Measurements from ENCODE around the gene PHF21A. TPM values are rescaled to one million over a fixed set of nuclear protein-coding genes. Genes with fewer than 3 reads are reported as not detected.

Gene PHF21A
- total and polyA plus RNA-seq, 10 of the 15 experiments (the other 5 are each of a cell fraction or from before 2014, with no cell fraction given), result 2.6 to 37.2 (median 16.0) TPM

DNA sequence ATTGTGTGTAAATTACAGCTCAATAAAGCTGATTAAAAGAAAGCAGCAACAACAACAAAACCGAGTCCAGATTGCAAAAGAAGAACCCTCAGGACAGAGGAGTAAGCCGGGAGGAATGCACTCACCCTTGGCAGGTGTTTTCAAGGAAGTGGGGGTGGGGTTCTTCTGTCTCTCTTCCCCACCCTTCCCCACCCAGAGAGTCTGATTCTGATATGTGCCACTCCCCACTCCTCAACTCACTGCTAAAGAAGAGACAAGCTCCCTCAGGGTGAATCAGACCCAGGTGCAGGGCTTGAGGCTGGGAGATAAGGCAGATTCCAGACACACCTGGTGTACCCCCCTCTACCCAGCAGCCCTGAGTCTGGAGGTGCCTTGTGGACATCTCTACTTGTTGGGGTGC is 38.4 kb upstream of the PHF21A start:
- Histone ChIP-seq H3K27ac (ENCODE audit: control insufficient read depth, insufficient read depth) (no peak overlapping the region), H4K20me1 (ENCODE audit: control insufficient read depth, insufficient read depth) (no peaks in the 10 kb centered on the region), H3K4me3 (no peak overlapping the region), H3K79me2 (ENCODE audit: control insufficient read depth, insufficient read depth, low read length) (no peaks in the 10 kb centered on the region), H3K36me3 (ENCODE audit: control insufficient read depth in 2 of 2, insufficient read depth in 2 of 2, low read length in 1 of 2) (no peaks in the 10 kb centered on the region), H3K9me3 (replicated peaks; ENCODE audit: control insufficient read depth, insufficient read depth, low read length) (no peaks in the 10 kb centered on the region), H3K4me1 (ENCODE audit: control insufficient read depth, insufficient read depth, low read length) (no peaks in the 10 kb centered on the region), H3K4me2 (ENCODE audit: control insufficient read depth, insufficient read depth) (no peak overlapping the region), H2AFZ (ENCODE audit: control insufficient read depth, low read depth, low read length) (no peak overlapping the region), H3K27me3 (replicated peaks in 1 of 2; ENCODE audit: control insufficient read depth in 2 of 2, insufficient read depth in 2 of 2, low read length in 1 of 2) (peaks cover 0 to 8% of the 10 kb centered on the region in 2 experiments; a peak in 2 of 4 replicates), H3K9ac (ENCODE audit: control insufficient read depth, insufficient read depth, low read length) (no peak overlapping the region)
- RAD21 ChIA-PET (ENCODE audit: unreplicated experiment), result no interaction called here
- in situ Hi-C loops (cut with MboI), result no loop called here
- DNase-seq (ENCODE audit: low read depth, low spot score), result no peak
- intact Hi-C loops (cut with micrococcal nuclease; ENCODE audit: unreplicated experiment), result no loop called here
- CTCF ChIA-PET, result no interaction called here
- ATAC-seq, result no peak
- BruUV-seq (replicated peaks), result no TSS peak
- SMC1A ChIA-PET (ENCODE audit: uncharacterized antibody, unreplicated experiment), result no interaction called here
- POLR2A ChIA-PET, result no interaction called here
- FAIRE-seq, result no peak
- WGBS (ENCODE audit: insufficient coverage, insufficient replicate concordance, low lambda C conversion rate, missing lambda C conversion rate), result 0% methylated on average over 2 of the region's 2 CpGs
- no peak for TF ChIP-seq IRF4 (IDR thresholded peaks at IDR 0.05; ENCODE audit: low read depth, low read length)
- no peak for TF ChIP-seq MYB (IDR thresholded peaks at IDR 0.05; ENCODE audit: borderline replicate concordance, low read depth, low read length)
- no peak for TF ChIP-seq ZNF622 (IDR thresholded peaks at IDR 0.05)
- TF ChIP-seq, protein P1, sequence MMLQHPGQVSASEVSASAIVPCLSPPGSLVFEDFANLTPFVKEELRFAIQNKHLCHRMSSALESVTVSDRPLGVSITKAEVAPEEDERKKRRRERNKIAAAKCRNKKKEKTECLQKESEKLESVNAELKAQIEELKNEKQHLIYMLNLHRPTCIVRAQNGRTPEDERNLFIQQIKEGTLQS (IDR thresholded peaks at IDR 0.05; ENCODE audit: borderline replicate concordance, extremely low read depth, low read depth, low read length), result no peak
- TF ChIP-seq SUPT20H (IDR thresholded peaks at IDR 0.05; ENCODE audit: borderline replicate concordance, control insufficient read depth, low read depth, low read length), result no peak
- no peak for TF ChIP-seq SMAD5 (IDR thresholded peaks at IDR 0.05; ENCODE audit: low read depth)
- TF ChIP-seq, protein P2, sequence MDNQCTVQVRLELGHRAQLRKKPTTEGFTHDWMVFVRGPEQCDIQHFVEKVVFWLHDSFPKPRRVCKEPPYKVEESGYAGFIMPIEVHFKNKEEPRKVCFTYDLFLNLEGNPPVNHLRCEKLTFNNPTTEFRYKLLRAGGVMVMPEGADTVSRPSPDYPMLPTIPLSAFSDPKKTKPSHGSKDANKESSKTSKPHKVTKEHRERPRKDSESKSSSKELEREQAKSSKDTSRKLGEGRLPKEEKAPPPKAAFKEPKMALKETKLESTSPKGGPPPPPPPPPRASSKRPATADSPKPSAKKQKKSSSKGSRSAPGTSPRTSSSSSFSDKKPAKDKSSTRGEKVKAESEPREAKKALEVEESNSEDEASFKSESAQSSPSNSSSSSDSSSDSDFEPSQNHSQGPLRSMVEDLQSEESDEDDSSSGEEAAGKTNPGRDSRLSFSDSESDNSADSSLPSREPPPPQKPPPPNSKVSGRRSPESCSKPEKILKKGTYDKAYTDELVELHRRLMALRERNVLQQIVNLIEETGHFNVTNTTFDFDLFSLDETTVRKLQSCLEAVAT (IDR thresholded peaks at IDR 0.05), result no peak
- TF ChIP-seq PML (IDR thresholded peaks at IDR 0.05; ENCODE audit: low read length), result no peak
- no peak for TF ChIP-seq FOXK2 (IDR thresholded peaks at IDR 0.05)
- TF ChIP-seq SPI1 (IDR thresholded peaks at IDR 0.05; ENCODE audit: borderline replicate concordance, insufficient read depth, low read depth, low read length), result no peak
- TF ChIP-seq, protein P3, sequence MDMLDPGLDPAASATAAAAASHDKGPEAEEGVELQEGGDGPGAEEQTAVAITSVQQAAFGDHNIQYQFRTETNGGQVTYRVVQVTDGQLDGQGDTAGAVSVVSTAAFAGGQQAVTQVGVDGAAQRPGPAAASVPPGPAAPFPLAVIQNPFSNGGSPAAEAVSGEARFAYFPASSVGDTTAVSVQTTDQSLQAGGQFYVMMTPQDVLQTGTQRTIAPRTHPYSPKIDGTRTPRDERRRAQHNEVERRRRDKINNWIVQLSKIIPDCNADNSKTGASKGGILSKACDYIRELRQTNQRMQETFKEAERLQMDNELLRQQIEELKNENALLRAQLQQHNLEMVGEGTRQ (IDR thresholded peaks at IDR 0.05; ENCODE audit: borderline replicate concordance, low read depth, low read length), result no peak
- no peak for TF ChIP-seq CREB1 (IDR thresholded peaks at IDR 0.05; ENCODE audit: low read depth)
- TF ChIP-seq ZNF384 (IDR thresholded peaks at IDR 0.05; ENCODE audit: borderline replicate concordance, low read depth, low read length), result no peak
- TF ChIP-seq, protein P4, sequence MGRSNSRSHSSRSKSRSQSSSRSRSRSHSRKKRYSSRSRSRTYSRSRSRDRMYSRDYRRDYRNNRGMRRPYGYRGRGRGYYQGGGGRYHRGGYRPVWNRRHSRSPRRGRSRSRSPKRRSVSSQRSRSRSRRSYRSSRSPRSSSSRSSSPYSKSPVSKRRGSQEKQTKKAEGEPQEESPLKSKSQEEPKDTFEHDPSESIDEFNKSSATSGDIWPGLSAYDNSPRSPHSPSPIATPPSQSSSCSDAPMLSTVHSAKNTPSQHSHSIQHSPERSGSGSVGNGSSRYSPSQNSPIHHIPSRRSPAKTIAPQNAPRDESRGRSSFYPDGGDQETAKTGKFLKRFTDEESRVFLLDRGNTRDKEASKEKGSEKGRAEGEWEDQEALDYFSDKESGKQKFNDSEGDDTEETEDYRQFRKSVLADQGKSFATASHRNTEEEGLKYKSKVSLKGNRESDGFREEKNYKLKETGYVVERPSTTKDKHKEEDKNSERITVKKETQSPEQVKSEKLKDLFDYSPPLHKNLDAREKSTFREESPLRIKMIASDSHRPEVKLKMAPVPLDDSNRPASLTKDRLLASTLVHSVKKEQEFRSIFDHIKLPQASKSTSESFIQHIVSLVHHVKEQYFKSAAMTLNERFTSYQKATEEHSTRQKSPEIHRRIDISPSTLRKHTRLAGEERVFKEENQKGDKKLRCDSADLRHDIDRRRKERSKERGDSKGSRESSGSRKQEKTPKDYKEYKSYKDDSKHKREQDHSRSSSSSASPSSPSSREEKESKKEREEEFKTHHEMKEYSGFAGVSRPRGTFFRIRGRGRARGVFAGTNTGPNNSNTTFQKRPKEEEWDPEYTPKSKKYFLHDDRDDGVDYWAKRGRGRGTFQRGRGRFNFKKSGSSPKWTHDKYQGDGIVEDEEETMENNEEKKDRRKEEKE (IDR thresholded peaks at IDR 0.05), result no peak
- TF ChIP-seq, protein P5, sequence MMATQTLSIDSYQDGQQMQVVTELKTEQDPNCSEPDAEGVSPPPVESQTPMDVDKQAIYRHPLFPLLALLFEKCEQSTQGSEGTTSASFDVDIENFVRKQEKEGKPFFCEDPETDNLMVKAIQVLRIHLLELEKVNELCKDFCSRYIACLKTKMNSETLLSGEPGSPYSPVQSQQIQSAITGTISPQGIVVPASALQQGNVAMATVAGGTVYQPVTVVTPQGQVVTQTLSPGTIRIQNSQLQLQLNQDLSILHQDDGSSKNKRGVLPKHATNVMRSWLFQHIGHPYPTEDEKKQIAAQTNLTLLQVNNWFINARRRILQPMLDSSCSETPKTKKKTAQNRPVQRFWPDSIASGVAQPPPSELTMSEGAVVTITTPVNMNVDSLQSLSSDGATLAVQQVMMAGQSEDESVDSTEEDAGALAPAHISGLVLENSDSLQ (IDR thresholded peaks at IDR 0.05), result no peak
- TF ChIP-seq, protein P6, sequence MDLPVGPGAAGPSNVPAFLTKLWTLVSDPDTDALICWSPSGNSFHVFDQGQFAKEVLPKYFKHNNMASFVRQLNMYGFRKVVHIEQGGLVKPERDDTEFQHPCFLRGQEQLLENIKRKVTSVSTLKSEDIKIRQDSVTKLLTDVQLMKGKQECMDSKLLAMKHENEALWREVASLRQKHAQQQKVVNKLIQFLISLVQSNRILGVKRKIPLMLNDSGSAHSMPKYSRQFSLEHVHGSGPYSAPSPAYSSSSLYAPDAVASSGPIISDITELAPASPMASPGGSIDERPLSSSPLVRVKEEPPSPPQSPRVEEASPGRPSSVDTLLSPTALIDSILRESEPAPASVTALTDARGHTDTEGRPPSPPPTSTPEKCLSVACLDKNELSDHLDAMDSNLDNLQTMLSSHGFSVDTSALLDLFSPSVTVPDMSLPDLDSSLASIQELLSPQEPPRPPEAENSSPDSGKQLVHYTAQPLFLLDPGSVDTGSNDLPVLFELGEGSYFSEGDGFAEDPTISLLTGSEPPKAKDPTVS (IDR thresholded peaks at IDR 0.05; ENCODE audit: low read depth, low read length), result no peak
- TF ChIP-seq, protein P7, sequence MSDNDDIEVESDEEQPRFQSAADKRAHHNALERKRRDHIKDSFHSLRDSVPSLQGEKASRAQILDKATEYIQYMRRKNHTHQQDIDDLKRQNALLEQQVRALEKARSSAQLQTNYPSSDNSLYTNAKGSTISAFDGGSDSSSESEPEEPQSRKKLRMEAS (IDR thresholded peaks at IDR 0.05; ENCODE audit: low read depth, low read length), result no peak

Data from GM12878 (cell line).